HG02885 (cell line): ENCODE measurements around the gene HOXC10.

Source experiments
- ATAC-seq: cut with Tn5 transposase; IDR thresholded peaks from one replicate; pipeline ENCODE4 v1.9.1; 2021; ENCODE audit warnings: mild to moderate bottlenecking; ENCODE audit not compliant: unreplicated experiment, poor library complexity

Gene HOXC10

GRCh38 chr12:53963434-53964314, 21.3 kb upstream of the HOXC10 start:
- no peak for ATAC-seq

- no peak for ATAC-seq
These were observed 20.6 kb upstream of the HOXC10 start for GRCh38 chr12:53964315-53964713.

- no peak for ATAC-seq
These were observed 19.5 kb upstream of the HOXC10 start for GRCh38 chr12:53965281-53966084.

- no peak for ATAC-seq
These were observed 18.9 kb upstream of the HOXC10 start for GRCh38 chr12:53966085-53966384.

GRCh38 chr12:53966385-53967133, 18.4 kb upstream of the HOXC10 start:
- no peak for ATAC-seq

- no peak for ATAC-seq
These were observed 17.5 kb upstream of the HOXC10 start for GRCh38 chr12:53967421-53967925.

GRCh38 chr12:53968214-53969127, 16.5 kb upstream of the HOXC10 start:
- no peak for ATAC-seq

GRCh38 chr12:53969588-53970259, 15.2 kb upstream of the HOXC10 start:
- ATAC-seq = no peak

GRCh38 chr12:53970451-53970850, 14.5 kb upstream of the HOXC10 start:
- no peak for ATAC-seq

- no peak for ATAC-seq
These were observed 13.8 kb upstream of the HOXC10 start for GRCh38 chr12:53971129-53971528.

- ATAC-seq = no peak
These were observed 13.3 kb upstream of the HOXC10 start for GRCh38 chr12:53971686-53972085.

GRCh38 chr12:53972152-53972702, 12.7 kb upstream of the HOXC10 start:
- no peak for ATAC-seq

- ATAC-seq = no peak
These were observed 12.2 kb upstream of the HOXC10 start, which contains the start of gene HOXC11 for GRCh38 chr12:53972722-53973235. HOXC11 (plus strand) TSS chr12:53973126; CDS start chr12:53973242, 116 bp downstream.

- ATAC-seq = no peak
These were observed 11.5 kb upstream of the HOXC10 start for GRCh38 chr12:53973236-53974042.

GRCh38 chr12:53974084-53975063, 10.6 kb upstream of the HOXC10 start, which contains the start of gene HOTAIR:
HOTAIR (minus strand) TSS chr12:53974954.
- ATAC-seq = no peak

GRCh38 chr12:53975064-53975471, 9.9 kb upstream of the HOXC10 start:
- no peak for ATAC-seq
